GM18499 (cell line): ENCODE measurements around the gene PES1.
"Not testable (repeated sequence)": the region's sequence is repeated elsewhere in the genome, so short reads cannot be mapped to it uniquely, and the experiment has no call there.

ENCODE experiments used
- ATAC-seq: cut with Tn5 transposase; IDR thresholded peaks from one replicate; pipeline ENCODE4 v1.9.1; 2021; ENCODE audit warnings: moderate number of reproducible peaks; ENCODE audit not compliant: insufficient read depth, unreplicated experiment

The PES1 gene

DNA sequence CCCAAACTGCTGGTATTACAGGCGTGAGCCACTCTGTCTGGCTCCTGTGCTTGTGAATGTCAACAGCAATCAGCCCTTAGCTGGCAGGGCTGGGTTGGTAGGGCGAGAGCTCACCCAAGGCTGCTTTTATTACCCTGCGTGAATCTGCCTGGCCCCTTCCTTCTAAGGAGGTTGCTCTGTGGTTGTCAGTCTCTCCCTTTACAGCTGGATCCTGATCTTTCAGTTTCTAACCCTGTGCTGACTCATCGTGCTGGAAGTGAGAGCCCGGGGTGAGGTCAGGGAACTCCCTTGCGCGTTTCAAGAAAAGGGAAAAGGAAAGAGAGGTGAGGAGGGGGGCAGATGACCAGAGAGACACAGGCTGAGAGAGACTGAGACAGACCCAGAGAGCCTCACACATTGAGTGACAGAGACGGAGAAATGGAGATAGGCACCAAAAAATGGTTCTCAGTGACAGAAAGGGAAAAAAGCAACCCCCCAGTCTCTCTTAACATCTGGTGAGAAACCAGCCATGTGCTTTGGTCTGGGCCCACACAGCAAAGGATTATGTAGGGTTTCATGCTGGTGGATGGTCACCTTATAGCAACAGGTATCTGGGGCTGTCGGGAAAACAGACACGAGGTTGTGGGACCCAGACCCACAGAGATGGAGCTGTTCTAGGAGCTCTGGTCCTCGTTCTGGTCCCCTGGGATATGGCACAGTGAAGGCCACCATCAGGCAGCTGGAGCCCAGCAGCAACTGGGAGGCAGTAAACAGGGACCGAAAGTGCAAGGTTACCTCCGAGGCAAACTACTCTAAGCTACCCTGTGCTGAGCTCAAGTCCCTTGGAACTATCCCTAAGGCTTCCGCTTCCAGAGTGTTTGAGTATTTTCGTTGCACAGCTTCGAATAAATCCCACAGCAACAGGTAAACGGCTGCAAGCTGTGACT lies 17.8 kb upstream of the PES1 start:
- ATAC-seq, result no peak

DNA sequence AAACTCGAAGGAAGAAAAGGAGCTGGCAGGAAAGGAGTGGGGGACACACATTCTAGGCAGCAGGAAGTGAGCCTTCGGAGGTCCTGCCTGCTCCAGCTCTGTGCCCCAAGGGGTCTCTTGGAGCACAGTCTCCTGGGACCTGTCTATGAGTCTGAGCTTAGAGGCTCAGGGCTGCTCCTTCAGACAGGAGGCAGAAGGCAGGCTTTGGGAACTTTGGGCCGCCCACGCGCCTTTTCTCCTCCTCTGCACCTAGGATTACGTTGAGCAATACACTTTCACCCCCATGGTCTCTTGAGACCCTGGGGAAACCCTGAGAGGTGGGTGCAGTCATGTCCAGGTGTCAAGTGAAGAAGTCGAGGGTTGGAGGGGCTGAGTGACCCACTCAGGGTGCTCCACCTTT lies 16.2 kb upstream of the PES1 start:
- no peak for ATAC-seq

DNA sequence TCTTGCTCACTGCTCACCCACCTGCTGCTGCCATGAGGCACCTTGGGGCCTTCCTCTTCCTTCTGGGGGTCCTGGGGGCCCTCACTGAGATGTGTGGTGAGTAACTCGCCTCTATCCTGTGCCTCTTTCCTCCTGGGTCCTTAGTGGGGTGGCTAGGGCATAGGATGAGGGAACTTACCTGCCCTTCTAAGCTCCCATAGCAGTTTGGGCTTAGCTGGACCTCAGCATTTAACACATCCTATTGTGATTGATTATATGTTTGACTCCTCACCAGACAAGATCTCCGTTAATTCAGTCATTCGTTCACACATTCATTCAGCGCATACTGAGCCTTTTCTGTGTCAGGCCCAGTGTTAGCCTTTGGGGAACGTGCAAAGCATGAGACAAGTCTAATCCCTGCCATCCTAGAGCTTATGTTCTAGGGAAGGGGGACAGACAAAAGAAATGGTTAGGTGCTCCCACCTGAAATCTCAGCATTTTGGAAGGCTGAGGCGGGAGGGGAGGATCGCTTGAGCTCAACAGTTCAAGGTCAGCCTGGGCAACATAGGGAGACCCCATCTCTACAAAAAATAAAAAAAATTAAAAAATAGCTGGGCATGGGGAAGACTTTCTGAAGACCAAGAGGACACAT lies 15.7 kb upstream of the PES1 start:
- no peak for ATAC-seq

DNA sequence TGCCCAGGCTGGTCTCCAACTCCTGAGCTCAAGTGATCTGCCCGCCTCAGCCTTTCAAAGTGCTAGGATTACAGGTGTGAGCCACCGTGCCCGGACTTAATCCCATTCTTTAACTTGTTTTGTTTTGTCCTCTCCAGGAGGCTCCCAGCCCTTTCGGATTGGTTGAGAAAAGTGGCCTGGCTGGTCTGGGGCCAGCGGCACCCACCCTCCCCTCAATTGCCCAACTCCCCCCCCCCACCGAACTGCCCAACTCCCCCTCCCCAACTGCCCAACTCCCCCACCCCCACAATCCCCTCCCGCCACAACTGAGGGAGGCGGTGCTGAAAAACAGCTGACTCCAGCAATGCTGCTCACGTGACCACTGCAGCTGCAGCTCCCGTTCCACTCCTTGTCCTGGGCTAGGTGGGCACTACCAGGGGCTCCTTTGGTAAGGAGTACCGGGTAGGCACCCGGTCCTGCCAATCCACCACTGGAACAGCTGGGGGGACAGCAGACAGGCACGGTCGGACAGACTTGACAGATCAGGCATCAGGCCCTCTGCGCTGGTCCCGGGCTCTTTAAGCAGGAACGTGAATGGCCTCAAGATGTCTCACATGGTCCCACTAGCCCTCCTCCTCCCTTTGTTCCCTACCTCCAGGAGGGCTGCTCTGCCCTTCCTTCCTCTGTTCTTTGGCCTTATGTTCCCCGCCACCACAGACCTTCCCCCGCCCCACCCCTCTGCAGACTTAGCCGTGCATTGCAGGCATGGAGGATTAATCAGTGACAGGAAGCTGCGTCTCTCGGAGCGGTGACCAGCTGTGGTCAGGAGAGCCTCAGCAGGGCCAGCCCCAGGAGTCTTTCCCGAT lies 15.0 kb upstream of the PES1 start, which contains the start of gene TCN2:
Gene TCN2, plus strand, starts transcription at position 720 of the 845 bp plus-strand sequence. CDS start 158 bp downstream, outside the sequence.
- ATAC-seq, result no peak

DNA sequence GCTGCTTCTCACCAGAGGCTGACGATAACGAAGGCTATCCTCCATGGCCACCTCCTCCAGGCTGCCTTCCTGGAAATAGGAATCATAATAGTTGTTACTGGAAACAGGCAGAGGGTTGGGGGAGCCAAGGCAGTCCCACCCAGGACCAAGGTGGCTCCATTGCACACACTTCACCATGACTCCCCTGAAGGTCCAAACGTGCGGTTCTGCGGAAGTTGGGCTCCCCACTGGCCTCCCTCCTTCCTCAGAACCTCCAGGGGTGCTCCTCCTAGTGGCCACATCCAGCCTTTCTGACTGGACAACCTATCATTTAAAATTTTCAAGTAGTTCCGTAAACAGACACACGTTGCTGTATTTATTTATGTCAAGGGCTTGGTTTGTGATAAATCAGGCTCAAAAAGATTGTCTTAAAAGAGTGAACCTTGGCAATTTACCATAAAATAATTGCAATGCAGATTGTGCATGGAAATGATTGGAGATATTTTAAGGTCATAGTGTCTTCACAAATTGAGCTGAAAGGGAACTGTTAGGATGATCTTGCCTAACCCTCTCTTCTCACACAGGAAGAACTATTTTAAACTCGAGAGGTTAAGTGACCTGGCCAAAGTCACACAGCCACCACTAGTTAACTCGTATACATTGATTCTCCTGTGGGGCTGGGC lies 13.9 kb upstream of the PES1 start:
- ATAC-seq, result no peak

DNA sequence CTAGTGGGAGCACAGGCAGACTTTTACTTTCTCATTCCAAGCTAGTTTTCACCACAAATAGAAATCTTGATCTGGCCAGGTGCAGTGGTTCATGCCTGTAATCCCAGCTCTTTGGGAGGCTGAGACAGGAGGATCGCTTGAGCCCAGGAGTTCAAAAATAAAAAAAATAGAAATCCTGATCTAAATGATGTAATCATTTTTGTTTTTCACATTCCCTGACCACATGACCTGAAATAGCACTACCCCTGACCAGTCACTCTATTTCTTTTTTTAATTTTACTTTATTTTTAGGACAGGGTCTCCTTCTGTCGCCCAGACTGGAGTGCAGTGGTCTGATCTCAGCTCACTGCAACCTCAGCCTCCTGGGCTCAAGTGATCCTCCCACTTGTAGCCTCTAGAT lies 13.0 kb upstream of the PES1 start:
- no peak for ATAC-seq

DNA sequence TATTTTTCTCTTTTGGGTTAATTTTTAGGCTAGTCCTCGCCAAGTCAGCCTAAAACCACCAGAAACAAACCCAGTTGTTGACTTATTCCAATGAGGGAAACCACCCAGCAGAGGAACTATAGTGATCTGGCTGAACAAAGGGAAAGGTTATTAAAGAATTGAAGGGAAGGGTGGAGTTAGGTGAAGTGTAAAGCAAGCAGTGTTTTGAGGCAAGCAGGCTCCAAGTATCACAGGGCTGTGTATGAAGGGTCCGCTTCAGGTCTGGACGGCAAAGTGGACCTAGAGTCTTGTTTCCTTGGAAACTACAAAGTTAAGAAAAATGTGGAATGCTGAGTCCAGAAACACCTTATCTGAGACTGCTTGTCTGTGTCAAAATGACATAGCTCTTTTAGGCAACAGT lies 12.1 kb upstream of the PES1 start:
- ATAC-seq, result no peak

DNA sequence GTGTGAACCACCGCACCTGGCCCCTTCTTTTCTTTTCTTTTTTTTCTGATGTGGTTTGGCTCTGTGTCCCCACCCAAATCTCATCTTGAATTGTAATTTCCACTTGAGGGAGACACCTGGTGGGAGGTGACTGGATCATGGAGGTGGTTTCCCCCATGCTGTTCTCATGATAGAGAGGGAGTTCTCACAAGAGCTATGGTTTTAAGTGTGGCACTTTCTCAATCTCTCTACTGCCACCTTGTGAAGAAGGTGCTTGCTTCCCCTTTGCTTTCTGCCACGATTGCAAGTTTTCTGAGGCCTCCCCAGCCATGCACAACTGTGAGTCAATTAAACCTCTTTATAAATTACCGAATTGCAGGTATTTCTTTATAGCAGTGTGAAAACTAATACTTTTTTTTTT lies 10.3 kb upstream of the PES1 start:
- no peak for ATAC-seq

DNA sequence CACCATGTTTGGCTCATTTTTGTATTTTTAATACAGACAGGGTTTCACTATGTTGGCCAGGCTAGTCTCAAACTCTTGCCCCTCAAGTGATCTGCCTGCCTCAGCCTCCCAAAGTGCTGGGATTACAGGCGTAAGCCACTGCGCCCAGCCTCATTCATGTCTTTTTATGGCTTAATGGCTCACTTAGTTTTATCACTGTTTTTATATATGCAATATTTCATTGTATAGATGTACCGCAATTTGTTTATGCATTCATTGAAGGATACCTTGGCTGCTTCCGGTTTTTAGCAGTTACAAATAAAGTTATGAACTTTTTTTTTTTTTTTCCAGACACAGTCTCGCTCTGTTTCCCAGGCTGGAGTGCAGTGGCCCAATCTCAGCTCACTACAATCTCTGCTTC lies 9.8 kb upstream of the PES1 start:
- no peak for ATAC-seq

DNA sequence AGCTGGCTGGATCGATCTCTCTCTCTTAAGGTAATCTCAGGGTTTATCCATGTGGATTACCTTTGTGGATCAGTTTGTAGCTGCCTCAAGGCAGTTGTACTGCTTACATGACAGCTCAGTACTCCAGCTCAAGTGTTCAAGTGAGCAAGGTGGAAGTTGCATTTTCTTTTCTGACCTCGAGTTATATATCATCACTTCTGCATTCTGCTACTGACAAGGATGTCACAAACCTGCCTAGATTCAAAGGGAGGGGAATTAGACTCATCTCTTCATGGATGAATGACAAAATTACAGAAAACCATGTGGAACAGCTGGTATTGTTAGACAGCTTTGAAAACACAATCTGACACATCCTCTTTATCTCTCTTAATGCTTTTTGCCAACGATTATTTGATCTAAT lies 9.2 kb upstream of the PES1 start:
- no peak for ATAC-seq

DNA sequence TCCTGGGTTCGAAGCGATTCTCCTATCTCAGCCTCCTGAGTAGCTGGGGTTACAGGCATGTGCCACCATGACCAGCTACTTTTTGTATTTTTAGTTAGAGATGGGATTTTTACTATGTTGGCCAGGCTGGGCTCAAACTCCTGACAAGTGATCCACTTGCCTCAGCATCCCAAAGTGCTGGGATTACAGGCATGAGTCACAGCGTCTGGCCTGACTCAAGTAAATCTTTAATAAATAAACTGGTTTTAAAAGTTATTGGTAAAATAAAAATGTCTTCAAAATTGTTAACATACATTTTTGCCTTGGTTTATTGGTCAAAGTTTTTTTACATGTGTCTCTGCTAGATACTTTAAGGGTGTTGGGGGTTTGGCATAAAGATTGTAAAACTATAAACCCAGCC lies 7.3 kb upstream of the PES1 start:
- no peak for ATAC-seq

DNA sequence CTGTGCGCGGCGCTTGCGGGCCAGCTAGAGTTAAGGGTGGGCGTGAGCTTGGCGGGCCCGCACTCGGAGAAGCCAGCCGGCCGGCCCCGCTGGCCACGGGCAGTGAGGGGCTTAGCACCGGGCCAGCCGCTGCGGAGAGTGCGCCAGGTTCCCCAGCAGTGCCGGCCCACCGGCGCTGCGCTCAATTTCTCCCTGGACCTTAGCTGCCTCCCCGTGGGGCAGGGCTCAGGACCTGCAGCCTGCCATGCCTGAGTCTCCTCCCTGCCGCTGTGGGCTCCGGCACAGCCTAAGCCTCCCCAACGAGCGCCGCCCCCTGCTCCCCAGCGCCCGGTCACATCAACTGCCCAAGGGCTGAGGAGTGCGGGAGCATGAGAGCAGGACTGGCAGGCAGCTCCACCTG lies 5.2 kb upstream of the PES1 start:
- ATAC-seq, result no peak

DNA sequence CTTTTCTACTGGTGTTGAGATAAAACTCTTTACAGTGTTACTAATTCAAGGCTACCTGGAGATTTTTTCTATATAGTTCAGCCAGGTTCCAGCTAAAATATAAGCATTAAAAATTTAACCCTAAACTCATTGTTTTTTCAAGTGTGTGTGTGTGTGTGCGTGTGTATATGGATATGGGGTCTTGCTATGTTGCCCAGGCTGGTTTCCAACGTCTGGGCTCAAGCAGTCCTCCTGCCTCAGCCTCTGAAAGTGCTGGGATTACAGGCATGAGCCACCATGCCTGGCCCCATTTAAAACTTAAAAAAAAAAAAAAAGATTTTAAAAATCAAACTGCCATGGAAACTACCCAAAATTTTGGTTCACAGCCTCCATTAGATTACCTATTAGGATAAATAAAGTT lies 4.5 kb upstream of the PES1 start:
- ATAC-seq, result no peak

DNA sequence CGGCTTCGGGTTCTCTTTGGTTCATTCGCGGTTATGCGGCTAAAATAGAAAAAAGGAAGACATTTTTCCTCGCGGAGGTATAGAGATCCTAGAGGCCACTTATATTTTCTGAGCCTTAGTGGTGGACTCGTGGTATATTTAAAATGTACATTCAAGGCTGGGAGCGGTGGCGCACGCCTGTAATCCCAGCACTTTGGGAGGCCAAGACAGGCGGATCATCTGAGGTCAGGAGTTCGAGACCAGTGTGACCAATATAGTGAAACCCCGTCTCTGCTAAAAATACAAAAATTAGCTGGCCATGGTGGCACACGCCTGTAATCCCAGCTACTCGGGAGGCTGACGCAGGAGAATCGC lies 627 bp upstream of the PES1 start:
- not testable (repeated sequence) for ATAC-seq

DNA sequence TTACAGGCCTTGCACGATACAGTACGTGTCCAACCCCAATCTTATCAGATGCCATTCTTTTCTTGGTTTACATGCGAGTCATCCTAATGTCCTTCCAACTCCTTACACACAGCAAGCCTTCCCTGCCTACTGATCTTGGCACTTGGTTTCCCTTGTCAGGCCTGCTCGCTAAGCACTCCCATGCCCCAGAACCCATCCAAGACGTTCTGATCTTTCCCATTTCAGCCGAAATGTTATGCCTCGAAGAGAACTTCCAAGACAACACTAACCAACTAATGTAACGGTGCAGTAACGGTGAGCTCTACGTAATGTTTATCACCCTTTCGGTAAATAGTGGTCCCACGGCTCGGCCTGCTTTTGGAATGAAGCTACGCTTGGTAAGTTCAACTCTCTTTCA lies 521 bp downstream of the PES1 start:
- ATAC-seq, result no peak

DNA sequence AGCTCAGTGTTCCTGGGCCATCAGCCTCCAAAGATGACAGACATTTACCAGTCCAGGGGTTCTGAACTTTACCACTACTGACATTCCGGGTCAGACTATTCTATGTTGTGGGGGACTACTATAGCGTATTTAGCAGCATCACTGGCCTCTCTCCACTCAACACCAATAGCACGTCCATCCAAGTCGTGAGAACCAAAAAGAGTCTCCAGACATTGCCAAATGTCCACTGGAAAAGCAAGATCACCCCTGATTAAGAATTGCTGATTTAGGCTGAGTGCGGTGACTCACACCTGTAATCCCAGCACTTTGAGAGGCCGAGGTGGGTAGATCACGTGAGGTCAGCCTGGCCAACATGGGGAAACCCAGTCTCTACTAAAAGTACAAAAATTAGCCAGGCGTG lies 5.3 kb downstream of the PES1 start:
- no peak for ATAC-seq

DNA sequence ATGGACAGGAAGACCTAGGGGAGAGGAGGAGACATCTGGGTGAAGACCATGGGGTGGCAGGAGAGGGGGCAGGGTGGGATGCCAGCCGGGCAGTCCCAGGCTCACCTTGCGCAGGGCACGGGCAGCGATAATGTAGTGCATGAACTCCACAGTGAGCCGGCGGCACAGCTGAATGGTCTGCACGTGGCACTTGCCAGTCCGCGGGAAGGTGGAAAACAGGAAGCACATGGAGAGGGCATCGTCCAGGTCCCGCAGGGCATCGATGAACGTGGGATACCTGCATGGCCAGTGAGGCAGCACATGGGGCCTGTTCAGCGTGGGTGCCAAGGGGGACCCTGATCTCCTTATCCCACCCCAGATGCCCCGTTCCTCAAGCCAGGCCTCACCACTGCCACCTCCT lies 7.3 kb downstream of the PES1 start:
- ATAC-seq, result no peak

DNA sequence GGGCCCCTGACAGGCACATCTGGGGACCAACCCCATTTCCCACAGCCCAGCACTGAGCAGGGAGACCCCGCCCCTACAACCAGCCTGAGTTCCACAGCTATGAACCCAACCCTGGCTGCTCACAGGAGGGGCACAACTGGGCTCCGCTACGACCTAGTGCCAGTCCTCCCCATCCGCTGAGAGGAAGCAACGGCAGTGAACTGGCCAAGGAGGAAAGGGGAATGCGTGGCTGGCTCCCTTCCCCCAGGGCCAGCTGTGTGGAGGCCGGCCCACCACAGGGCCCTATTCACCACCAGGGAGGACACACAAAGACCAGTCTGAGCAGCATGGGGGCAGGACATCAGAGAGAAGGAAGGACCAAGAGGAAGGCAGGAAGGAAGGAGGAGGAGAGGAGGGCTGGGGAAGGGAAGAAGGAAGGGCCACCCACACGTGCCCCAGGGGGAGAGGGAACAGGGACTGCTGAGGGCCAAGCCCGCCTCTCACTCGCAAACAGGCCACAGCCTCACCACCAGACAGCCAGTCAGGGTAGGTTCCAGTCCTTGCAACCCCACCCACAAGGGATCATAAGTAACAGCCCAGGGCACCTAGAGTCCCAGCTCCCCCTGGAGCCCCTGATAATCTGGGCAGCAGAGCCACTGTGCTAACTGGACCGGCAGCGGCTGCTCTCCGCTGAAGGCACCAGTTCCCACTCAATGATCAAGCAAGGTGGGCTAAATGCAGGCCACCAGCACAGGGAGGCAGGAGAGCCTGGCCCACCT lies 8.7 kb downstream of the PES1 start:
- no peak for ATAC-seq

DNA sequence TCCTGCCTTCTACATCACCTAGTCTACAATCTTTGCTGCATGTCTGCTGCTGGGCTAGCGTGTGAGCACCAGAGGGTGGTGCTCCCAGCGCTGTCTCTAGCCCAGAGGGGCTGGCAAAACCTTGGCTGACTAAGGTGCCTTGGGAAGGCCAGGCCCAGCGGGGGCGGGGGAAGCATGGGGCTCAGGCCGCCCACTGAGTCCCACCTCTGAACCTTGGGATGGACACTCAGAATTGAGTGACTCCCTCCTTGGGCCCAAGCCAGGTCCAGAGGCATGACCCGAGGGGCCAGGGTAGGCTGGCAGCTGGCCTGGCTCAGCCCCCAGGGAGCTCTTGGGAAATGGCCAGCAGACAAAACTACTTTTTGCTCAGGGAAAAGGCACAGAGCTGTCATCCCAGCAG lies 9.7 kb downstream of the PES1 start:
- ATAC-seq, result no peak

DNA sequence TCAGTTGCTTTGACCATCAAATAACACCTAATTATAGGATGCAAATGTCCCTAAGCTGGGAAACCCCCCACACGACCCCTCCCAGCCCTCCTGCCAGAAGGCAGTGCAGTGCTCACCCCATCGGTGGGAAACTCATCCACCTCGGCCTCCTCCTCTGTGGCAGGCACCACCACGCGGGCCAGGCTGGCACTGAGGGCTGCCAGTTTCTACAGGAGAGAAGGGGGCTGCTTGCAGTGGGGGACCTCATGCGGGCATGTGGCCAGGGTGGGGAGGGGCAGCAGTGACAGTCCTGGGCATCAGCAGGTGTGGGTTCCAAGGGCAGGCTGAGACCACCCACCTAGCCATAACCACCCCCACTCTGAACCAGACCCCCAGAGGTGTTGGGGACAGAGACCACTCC lies 10.8 kb downstream of the PES1 start:
- no peak for ATAC-seq
